HCT116 (cell line): Measurements from ENCODE around the gene FAM89B. TPM values are rescaled to one million over a fixed set of nuclear protein-coding genes. Genes with fewer than 3 reads are reported as not detected.

Experiments
- ATAC-seq: fragments of 200-7000 bp; cut with Tn5 transposase; 2 replicates; pipeline ENCODE4 v1.9.1; 2020; ENCODE audit warnings: mild to moderate bottlenecking, moderate library complexity
- BruUV-seq: library from RNA; stranded (reverse); fragments of 400-500 nt; replicated peaks from 2 replicates; lab custom pipeline; 2021; lab: Mats Ljungman, UMichigan
- CTCF ChIA-PET: fragments of 300-600 bp; sonication (Branson Sonifier 250); formaldehyde crosslinking; loops from one replicate; lab custom pipeline; 2021; ENCODE audit warnings: antibody characterized with exemption; lab: Charles Lee
- POLR2A ChIA-PET: fragments of 300-600, 350-600 bp; sonication (Branson Sonifier 250); formaldehyde crosslinking; loops from one replicate; lab custom pipeline; 2021; ENCODE audit warnings: antibody characterized with exemption; lab: Charles Lee
- RAD21 ChIA-PET, 2 experiments: fragments of 300-600 bp; sonication (Branson Sonifier 250); formaldehyde crosslinking; loops; one replicate each; lab custom pipeline; 2023; ENCODE audit warnings: low total read pairs in 2 of 2; ENCODE audit not compliant: uncharacterized antibody in 2 of 2, unreplicated experiment in 2 of 2, low non-redundant PET in 1 of 2; lab: Charles Lee
- DNase-seq: peaks from one replicate; pipeline ENCODE4 v3.0.0-alpha.2; 2010; ENCODE audit warnings: low read depth, low spot score
- H2AFZ ChIP-seq: fragments of 200-600 bp; shearing (Covaris generic), sonication (generic); 2 replicates; pipeline ENCODE4 v1.6.1; 2017; ENCODE audit warnings: low read depth, mixed run types, mixed read lengths, antibody characterized with exemption, low read length; ENCODE audit not compliant: poor library complexity, severe bottlenecking
- H3K27ac ChIP-seq: 2 replicates; pipeline ENCODE4 v1.5.1; 2012; ENCODE audit warnings: low read depth, low read length
- H3K27me3 ChIP-seq: fragments of 200-600 bp; sonication (generic); 2 replicates; pipeline ENCODE4 v1.6.1; 2016; ENCODE audit warnings: mixed run types, low read length, mixed read lengths; ENCODE audit not compliant: insufficient read depth
- H3K36me3 ChIP-seq, 2 experiments: fragments of 200-500 bp in 1 of 2; fragments of 200-600 bp in 1 of 2; sonication (Bioruptor generic) in 1 of 2; sonication (generic) in 1 of 2; 2 replicates each; pipeline versions ENCODE4 v1.5.1 to v1.6.1; 2014 to 2016; ENCODE audit warnings: low read length in 2 of 2, inconsistent platforms in 1 of 2, mixed read lengths in 1 of 2, mixed run types in 1 of 2; ENCODE audit not compliant: insufficient read depth in 2 of 2, control insufficient read depth in 1 of 2
- H3K4me1 ChIP-seq, 2 experiments: fragments of 200-600 bp in 1 of 2; sonication (generic) in 1 of 2; 2 replicates each; pipeline versions ENCODE4 v1.5.1 to v1.6.1; 2012 to 2017; ENCODE audit warnings: low read length in 2 of 2, inconsistent platforms in 1 of 2, mild to moderate bottlenecking in 1 of 2, mixed read lengths in 1 of 2, mixed run types in 1 of 2, moderate library complexity in 1 of 2; ENCODE audit not compliant: insufficient read depth in 2 of 2, control insufficient read depth in 1 of 2
- H3K4me2 ChIP-seq: fragments of 200-600 bp; sonication (generic); 2 replicates; pipeline ENCODE4 v1.6.1; 2017; ENCODE audit warnings: mixed run types, low read length, mixed read lengths
- H3K4me3 ChIP-seq, 2 experiments: fragments of 200-600 bp in 1 of 2; sonication (generic) in 1 of 2; replicated peaks in 1 of 2; 2 replicates each; pipeline ENCODE4 v1.5.1; 2011 to 2016; ENCODE audit warnings: low read length in 2 of 2, control low read depth in 1 of 2, low read depth in 1 of 2, mild to moderate bottlenecking in 1 of 2, mixed read lengths in 1 of 2, mixed run types in 1 of 2
- H3K79me2 ChIP-seq: fragments of 200-600 bp; sonication (generic); 2 replicates; pipeline ENCODE4 v1.6.1; 2017; ENCODE audit warnings: mild to moderate bottlenecking, mixed run types, low read length, moderate library complexity, mixed read lengths; ENCODE audit not compliant: insufficient read depth
- H3K9ac ChIP-seq: fragments of 200-600 bp; sonication (generic); 2 replicates; pipeline ENCODE4 v1.6.1; 2016; ENCODE audit warnings: low read length, mixed read lengths
- H3K9me2 ChIP-seq: fragments of 200-600 bp; sonication (generic), shearing (Covaris generic); 2 replicates; pipeline ENCODE4 v1.6.1; 2017; ENCODE audit warnings: mixed run types, mild to moderate bottlenecking, moderate library complexity; ENCODE audit not compliant: insufficient read depth
- H3K9me3 ChIP-seq, 2 experiments: fragments of 200-500 bp in 1 of 2; fragments of 200-600 bp in 1 of 2; sonication (Bioruptor generic) in 1 of 2; sonication (generic) in 1 of 2; 2 replicates each; pipeline ENCODE4 v1.6.1; 2014 to 2017; ENCODE audit warnings: low read length in 2 of 2, mixed read lengths in 2 of 2, inconsistent platforms in 1 of 2, low read depth in 1 of 2, mild to moderate bottlenecking in 1 of 2, mixed run types in 1 of 2, moderate library complexity in 1 of 2; ENCODE audit not compliant: control insufficient read depth in 1 of 2, insufficient read depth in 1 of 2
- H4K20me1 ChIP-seq: fragments of 200-600 bp; sonication (generic), shearing (Covaris generic); 2 replicates; pipeline ENCODE4 v1.6.1; 2017; ENCODE audit warnings: mixed run types, mild to moderate bottlenecking, moderate library complexity; ENCODE audit not compliant: insufficient read depth
- EGR1 ChIP-seq: IDR thresholded peaks from 2 replicates; pipeline ENCODE4 v1.6.1; 2012; ENCODE audit warnings: low read depth
- POLR2AphosphoS5 ChIP-seq: IDR thresholded peaks from 2 replicates; pipeline ENCODE4 v1.6.1; 2011; ENCODE audit warnings: mild to moderate bottlenecking, low read depth, low read length, moderate library complexity
- ZBTB33 ChIP-seq: IDR thresholded peaks from 2 replicates; pipeline ENCODE4 v1.6.1; 2011; ENCODE audit warnings: mild to moderate bottlenecking, low read length, moderate library complexity; ENCODE audit not compliant: insufficient replicate concordance; ENCODE audit errors: extremely low read depth
- intact Hi-C: fragments of 100-400 bp; cut with micrococcal nuclease; formaldehyde crosslinking; loops from 2 replicates; pipeline ENCODE4 v1.10.0; 2022
- total RNA-seq: library from RNA; stranded (reverse); gene quantifications from one replicate; pipeline ENCODE4 v1.2.1, GENCODE V29; 2021; ENCODE audit not compliant: unreplicated experiment

FAM89B gene
- total RNA-seq, 1 experiment from 2014 or later, result 60.0 TPM

- intact Hi-C loops, result no loop called here
- peak overlapping the region; percentile 54; the same call in 1 of the 2 replicates for H3K27ac ChIP-seq
- no peak overlapping the region for H2AFZ ChIP-seq
- ChIA-PET POLR2A (interaction anchor here (0.6 to 1.0 kb wide), 11 partner anchors 8 to 405 kb away, joined by 3 to 8 read pairs (median 4); partner anchors contain the start of gene CFL1), CTCF (interaction anchor here (0.7 to 0.8 kb wide), 2 partner anchors 47 to 284 kb away, joined by 4 to 6 read pairs; partner anchors contain the start of gene POLA2), RAD21 (interaction anchor here in 1 of 2 experiments (1.5 kb wide), 1 partner anchor 24 kb away, joined by 4 read pairs; the partner anchor contains the start of gene ZNRD2)
- H3K9me2 ChIP-seq, result no peaks in the 10 kb centered on the region
- H3K4me1 ChIP-seq, result peaks cover 18 to 27% of the 10 kb centered on the region in 2 experiments
- 0 out of 2 replicates have a peak overlapping the region, but pooled peaks have one; percentile 32 for H3K9ac ChIP-seq
- H3K36me3 ChIP-seq, result peaks cover 5 to 15% of the 10 kb centered on the region in 2 experiments
- BruUV-seq, result no TSS peak
- H3K27me3 ChIP-seq, result no peaks in the 10 kb centered on the region
- DNase-seq, result peak; percentile 50
- ATAC-seq, result peak; percentile 68
- TF ChIP-seq POLR2AphosphoS5 (no peak), ZBTB33 (no peak), EGR1 (no peak)
- H3K4me3 ChIP-seq, result peak overlapping the region; percentile 20 to 35
- peak overlapping the region; percentile 64 for H3K4me2 ChIP-seq
- no peaks in the 10 kb centered on the region for H3K79me2 ChIP-seq
- H4K20me1 ChIP-seq, result no peaks in the 10 kb centered on the region
- no peaks in the 10 kb centered on the region for H3K9me3 ChIP-seq
Observed at GRCh38 chr11:65546217-65546958, 25.9 kb upstream of the FAM89B start.
